ENCODE results near the gene CNTF. TPM values are rescaled to one million over a fixed set of nuclear protein-coding genes. Genes with fewer than 3 reads are reported as not detected.

Gene CNTF
- total and polyA plus RNA-seq, 2 of the 4 experiments (the other 2 are of a cell fraction): 1.2 to 2.3 TPM

DNA sequence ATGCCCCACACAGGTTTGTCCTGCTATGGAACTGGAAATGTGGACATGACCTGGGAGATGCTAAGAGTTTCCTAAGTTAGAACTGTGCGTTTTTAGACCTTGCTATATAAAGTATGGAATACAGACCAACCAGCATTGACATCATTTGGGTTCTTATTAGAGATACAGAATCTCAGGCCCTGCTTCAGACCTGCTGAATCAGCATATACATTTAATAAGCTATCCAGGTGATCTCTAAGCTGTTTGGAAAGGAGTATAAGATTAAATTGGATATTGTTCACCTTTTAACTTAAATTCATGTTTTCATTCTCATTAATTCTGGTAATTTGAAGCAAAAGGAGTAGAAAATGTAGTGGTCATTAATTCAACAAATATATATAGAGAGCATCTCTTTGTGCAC lies 6.9 kb upstream of the CNTF start:
- in situ Hi-C loops (cut with MboI; ENCODE audit: low sequenced_read_pairs): no loop called here

More for the DNA sequence above, 6.9 kb upstream of the CNTF start:
- Histone ChIP-seq H3K4me3 (ENCODE audit: insufficient read depth, low read depth, low read length) (no peak overlapping the region), H3K9ac (ENCODE audit: low read depth, low read length) (no peak overlapping the region), H3K27me3 (ENCODE audit: control insufficient read depth, insufficient read depth, low read length) (no peaks in the 10 kb centered on the region), H3K56ac (ENCODE audit: extremely low read depth, insufficient read depth, low read length) (no peak overlapping the region), H2AK9ac (replicated peaks; ENCODE audit: low read depth, low read length, poor library complexity) (no peak overlapping the region), H3K9me3 (ENCODE audit: control insufficient read depth, insufficient read depth, low read length) (no peaks in the 10 kb centered on the region), H3K79me1 (ENCODE audit: low read depth in 1 of 2, low read length in 2 of 2) (peaks cover 34 to 39% of the 10 kb centered on the region in 2 experiments), H4K20me1 (ENCODE audit: insufficient read depth, low read length) (0 out of 2 replicates have a peak, but pooled peaks cover 3% of the 10 kb centered on the region), H4K91ac (ENCODE audit: insufficient read depth, low read depth, low read length) (no peak overlapping the region), H3K23ac (ENCODE audit: low read depth, low read length) (no peak overlapping the region), H2BK5ac (ENCODE audit: low read depth, low read length, poor library complexity, severe bottlenecking) (no peak overlapping the region), H2BK15ac (ENCODE audit: low read depth, low read length) (no peak overlapping the region), H3K14ac (replicated peaks; ENCODE audit: low read depth, low read length) (no peak overlapping the region), H3K9me1 (ENCODE audit: insufficient read depth, low read length) (peaks cover 5% of the 10 kb centered on the region; the same call in 1 of the 2 replicates), H3K27ac (ENCODE audit: insufficient read depth, low read length) (no peak overlapping the region), H2BK20ac (ENCODE audit: low read depth, low read length) (no peak overlapping the region), H3K4ac (ENCODE audit: low read depth, low read length) (no peak overlapping the region), H2BK120ac (ENCODE audit: low read depth, low read length) (no peak overlapping the region), H4K5ac (ENCODE audit: low read depth, low read length) (no peak overlapping the region), H3K18ac (ENCODE audit: low read depth, low read length) (no peak overlapping the region), H3K36me3 (ENCODE audit: control insufficient read depth, insufficient read depth, low read length) (peaks cover 35% of the 10 kb centered on the region), H3K4me1 (ENCODE audit: control insufficient read depth, insufficient read depth, low read length) (peaks cover 4% of the 10 kb centered on the region), H2AFZ (replicated peaks; ENCODE audit: low read length, poor library complexity) (no peak overlapping the region), H2AK5ac (ENCODE audit: low read depth, low read length) (no peak overlapping the region), H4K8ac (ENCODE audit: low read depth in 2 of 2, low read length in 2 of 2) (no peak overlapping the region), H3K4me2 (ENCODE audit: low read depth, low read length) (no peak overlapping the region)
- dilution Hi-C loops (cut with HindIII; ENCODE audit: low sequenced_read_pairs, unreplicated experiment): no loop called here
- ChIA-PET CTCF (no interaction called here), POLR2A (ENCODE audit: unreplicated experiment) (no interaction called here)
- DNase-seq (no peak), ATAC-seq (ENCODE audit: low read depth) (no peak)
- no TSS peak for BruUV-seq (replicated peaks)
- no CpG with 5 or more reads among the region's 1 CpG for WGBS, 2 experiments (ENCODE audit: extremely low coverage in 2 of 2, insufficient read length in 1 of 2)
- no peak for TF ChIP-seq USF2 (IDR thresholded peaks at IDR 0.05; ENCODE audit: low read depth, low read length)
- no peak for TF ChIP-seq RAD21 (IDR thresholded peaks at IDR 0.05; ENCODE audit: low read length)
- TF ChIP-seq SMC3 (IDR thresholded peaks at IDR 0.05; ENCODE audit: low read depth, low read length): no peak
- TF ChIP-seq ELK1 (IDR thresholded peaks at IDR 0.05; ENCODE audit: borderline replicate concordance, low read depth, low read length): no peak
- peak; percentile 90 for TF ChIP-seq MAFK (IDR thresholded peaks at IDR 0.05; ENCODE audit: low read depth, low read length)
- TF ChIP-seq RFX5 (IDR thresholded peaks at IDR 0.05; ENCODE audit: low read depth, low read length): no peak
- TF ChIP-seq POLR2A (IDR thresholded peaks at IDR 0.05; ENCODE audit: low read depth, low read length): no peak
- intact Hi-C loops (cut with micrococcal nuclease): no loop called here
